B cell (primary cell): ENCODE data around the gene PRPF4. TPM values are rescaled to one million over a fixed set of nuclear protein-coding genes. Genes with fewer than 3 reads are reported as not detected.

Experiments
- ATAC-seq: fragments of 200-7000 bp; cut with Tn5 transposase; one replicate; pipeline ENCODE4 v1.10.0; 2021; ENCODE audit warnings: low read depth, mild to moderate bottlenecking, moderate number of reproducible peaks, moderate library complexity
- CTCF ChIA-PET: fragments of 350-600 bp; sonication (Branson Sonifier 250); formaldehyde crosslinking; loops from one replicate; lab custom pipeline; 2021; ENCODE audit warnings: antibody characterized with exemption, inconsistent platforms; lab: Charles Lee
- POLR2A ChIA-PET: fragments of 350-600 bp; sonication (Branson Sonifier 250); formaldehyde crosslinking; loops from one replicate; lab custom pipeline; 2021; ENCODE audit warnings: antibody characterized with exemption; lab: Charles Lee
- DNase-seq: peaks from one replicate; pipeline ENCODE4 v3.0.0; 2013
- H2AFZ ChIP-seq: 2 replicates; pipeline ENCODE4 v1.6.1; 2012; ENCODE audit warnings: mild to moderate bottlenecking, low read depth, low read length; ENCODE audit not compliant: insufficient read depth, poor library complexity, severe bottlenecking
- H3K27ac ChIP-seq, 2 donors: 1 replicate in 1 of 2; 2 replicates in 1 of 2; pipeline ENCODE4 v1.5.1; 2012 to 2013; ENCODE audit warnings: low read length in 2 of 2, mild to moderate bottlenecking in 2 of 2, moderate library complexity in 1 of 2
- H3K27me3 ChIP-seq, 4 experiments: fragments of 200-600 bp in 1 of 4; sonication (generic) in 1 of 4; replicated peaks in 1 of 4; 1 replicate in 2 of 4; 2 replicates in 2 of 4; pipeline versions ENCODE4 v1.6.1 to v1.7.0; 2013 to 2016; ENCODE audit warnings: low read length in 3 of 4, mild to moderate bottlenecking in 2 of 4, mixed read lengths in 1 of 4, moderate library complexity in 1 of 4; ENCODE audit not compliant: insufficient read depth in 4 of 4, control insufficient read depth in 3 of 4; ENCODE audit errors: control extremely low read depth in 1 of 4
- H3K36me3 ChIP-seq, 2 experiments: replicated peaks in 1 of 2; 1 replicate in 1 of 2; 2 replicates in 1 of 2; pipeline versions ENCODE4 v1.6.1 to v1.7.1; 2013; ENCODE audit warnings: low read length in 1 of 2; ENCODE audit not compliant: insufficient read depth in 2 of 2, control insufficient read depth in 1 of 2; ENCODE audit errors: control extremely low read depth in 1 of 2, extremely low read depth in 1 of 2
- H3K4me1 ChIP-seq, 2 donors: fragments of 200-600 bp in 1 of 2; sonication (generic) in 1 of 2; 1 replicate in 1 of 2; 2 replicates in 1 of 2; pipeline versions ENCODE4 v1.5.1 to v1.6.1; 2013 to 2017; ENCODE audit warnings: low read length in 2 of 2; ENCODE audit not compliant: control insufficient read depth in 2 of 2, insufficient read depth in 2 of 2
- H3K4me2 ChIP-seq: replicated peaks from 2 replicates; pipeline ENCODE3; 2012; ENCODE audit warnings: mild to moderate bottlenecking, low read depth, low read length; ENCODE audit not compliant: poor library complexity, severe bottlenecking
- H3K4me3 ChIP-seq, 5 experiments: fragments of 200-600 bp in 1 of 5; sonication (generic) in 1 of 5; 1 replicate in 3 of 5; 2 replicates in 2 of 5; pipeline versions ENCODE4 v1.5.1 to v1.7.0; 2011 to 2016; ENCODE audit warnings: low read length in 4 of 5, mild to moderate bottlenecking in 4 of 5, low read depth in 2 of 5, control low read depth in 1 of 5, moderate library complexity in 1 of 5; ENCODE audit not compliant: insufficient read depth in 1 of 5; ENCODE audit errors: control extremely low read depth in 1 of 5, extremely low read depth in 1 of 5
- H3K79me2 ChIP-seq: fragments of 200-600 bp; sonication (generic); one replicate; pipeline ENCODE4 v1.6.0; 2016; ENCODE audit warnings: low read length; ENCODE audit not compliant: control insufficient read depth, insufficient read depth
- H3K9ac ChIP-seq: fragments of 200-600 bp; sonication (generic); 2 replicates; pipeline ENCODE4 v1.6.1; 2017; ENCODE audit warnings: mild to moderate bottlenecking, low read length, moderate library complexity
- H3K9me3 ChIP-seq, 3 donors: one replicate each; pipeline versions ENCODE4 v1.6.1 to v1.7.1; 2013; ENCODE audit warnings: low read length in 2 of 3; ENCODE audit not compliant: control insufficient read depth in 2 of 3, insufficient read depth in 1 of 3; ENCODE audit errors: control extremely low read depth in 1 of 3
- H4K20me1 ChIP-seq: 2 replicates; pipeline ENCODE4 v1.6.0; 2012; ENCODE audit warnings: mild to moderate bottlenecking, low read length; ENCODE audit not compliant: insufficient read depth, control insufficient read depth, poor library complexity, severe bottlenecking
- H3K27ac Mint-ChIP-seq: one replicate; pipeline ENCODE4 v1.8.0; 2021; ENCODE audit warnings: mixed read lengths
- H3K27me3 Mint-ChIP-seq: one replicate; pipeline ENCODE4 v1.8.0; 2021; ENCODE audit warnings: mixed read lengths
- H3K4me1 Mint-ChIP-seq: one replicate; pipeline ENCODE4 v1.8.0; 2021; ENCODE audit warnings: mixed read lengths
- H3K4me3 Mint-ChIP-seq: one replicate; pipeline ENCODE4 v1.8.0; 2021; ENCODE audit warnings: mixed read lengths
- H3K9me3 Mint-ChIP-seq: one replicate; pipeline ENCODE4 v1.8.0; 2022; ENCODE audit warnings: mixed read lengths; ENCODE audit not compliant: insufficient read depth
- CTCF ChIP-seq: fragments of 200-600 bp; IDR thresholded peaks from one replicate; pipeline ENCODE4 v1.8.0; 2022; ENCODE audit warnings: antibody characterized with exemption, mild to moderate bottlenecking
- EZH2 ChIP-seq: IDR thresholded peaks from 2 replicates; pipeline ENCODE4 v1.6.1; 2012; ENCODE audit warnings: borderline replicate concordance, low read depth, mild to moderate bottlenecking, moderate library complexity, low read length; ENCODE audit not compliant: insufficient read depth, poor library complexity, severe bottlenecking
- WGBS: methylation state at CpG from one replicate; pipeline ENCODE4 v1.1.5; 2013; ENCODE audit warnings: missing lambda C conversion rate; ENCODE audit not compliant: insufficient coverage; 5-methylcytosine and 5-hydroxymethylcytosine counted together
- intact Hi-C: fragments of 100-400 bp; cut with micrococcal nuclease; formaldehyde crosslinking; loops from one replicate; pipeline ENCODE4 v1.10.0; 2022
- polyA plus RNA-seq: library from polyadenylated mRNA; depleted of rRNA; stranded (reverse); fragments of >200 nt; gene quantifications from 2 replicates; pipeline ENCODE4 v1.2.3, GENCODE V29; 2012
- total RNA-seq, 2 donors: library from RNA; stranded (reverse); fragments of 120-200 nt in 1 of 2; gene quantifications; 1 replicate in 1 of 2; 2 replicates in 1 of 2; pipeline versions ENCODE4 v1.2.3 to v1.2.4, GENCODE V29; 2013 to 2022

The PRPF4 gene
- total and polyA plus RNA-seq, 2 donors (not counting 1 experiment from before 2014, with no cell fraction given), result 11.4 to 30.8 TPM

GRCh38 chr9:113238859-113239232, 36.6 kb upstream of the PRPF4 start:
- Mint-ChIP-seq H3K9me3 (no peaks in the 10 kb centered on the region), H3K4me3 (no peak overlapping the region), H3K4me1 (peaks cover 9% of the 10 kb centered on the region), H3K27ac (no peak overlapping the region), H3K27me3 (no peaks in the 10 kb centered on the region)
- H3K4me1 ChIP-seq, result no peaks in the 10 kb centered on the region
- ChIA-PET CTCF (no interaction called here), POLR2A (no interaction called here)
- no peak overlapping the region for H3K4me3 ChIP-seq
- intact Hi-C loops, result no loop called here
- no peaks in the 10 kb centered on the region for H3K36me3 ChIP-seq
- H3K79me2 ChIP-seq, result no peaks in the 10 kb centered on the region
- H3K9ac ChIP-seq, result no peak overlapping the region
- no peaks in the 10 kb centered on the region for H3K27me3 ChIP-seq
- no peaks in the 10 kb centered on the region for H3K9me3 ChIP-seq
- H2AFZ ChIP-seq, result no peak overlapping the region
- no peak overlapping the region for H3K27ac ChIP-seq
- TF ChIP-seq EZH2, result no peak
- no peak for TF ChIP-seq CTCF
- ATAC-seq (no peak), DNase-seq (no peak)
- H4K20me1 ChIP-seq, result no peaks in the 10 kb centered on the region
- no peak overlapping the region for H3K4me2 ChIP-seq
- 84% methylated on average over 3 of the region's 4 CpGs for WGBS

DNA sequence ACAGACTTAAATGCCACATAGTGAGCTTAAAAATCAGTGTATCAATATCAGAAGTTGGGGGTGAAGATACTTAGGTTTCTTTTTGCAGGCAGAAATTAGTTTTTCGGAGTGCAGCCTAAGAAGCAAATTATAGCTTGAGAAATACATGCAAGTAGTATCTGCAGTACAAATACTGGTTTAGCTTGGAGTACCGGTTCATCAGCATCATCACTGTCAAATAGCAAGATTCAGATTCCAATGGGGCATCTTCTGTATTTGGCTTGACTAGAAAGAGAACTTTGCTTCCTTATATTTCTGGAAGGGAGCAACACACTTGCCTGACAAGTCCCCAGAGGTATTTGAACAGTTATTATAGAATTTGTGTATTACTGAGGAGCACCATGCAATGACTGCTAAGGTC, 34.3 kb upstream of the PRPF4 start:
- H3K27me3 ChIP-seq, result no peaks in the 10 kb centered on the region
- H3K4me1 ChIP-seq, result no peaks in the 10 kb centered on the region

More for the DNA sequence above, 34.3 kb upstream of the PRPF4 start:
- no peak for TF ChIP-seq EZH2
- no peak for TF ChIP-seq CTCF
- CTCF ChIA-PET, result no interaction called here
- Histone ChIP-seq H4K20me1 (no peaks in the 10 kb centered on the region), H3K9ac (no peak overlapping the region), H3K79me2 (no peaks in the 10 kb centered on the region), H2AFZ (no peak overlapping the region), H3K9me3 (no peaks in the 10 kb centered on the region), H3K27ac (no peak overlapping the region), H3K36me3 (no peaks in the 10 kb centered on the region), H3K4me3 (no peak overlapping the region), H3K4me2 (no peak overlapping the region)
- 100% methylated on average over 1 of the region's 2 CpGs for WGBS
- DNase-seq (no peak), ATAC-seq (no peak)
- H3K27ac Mint-ChIP-seq, result no peak overlapping the region
- no peaks in the 10 kb centered on the region for H3K4me1 Mint-ChIP-seq
- H3K4me3 Mint-ChIP-seq, result no peak overlapping the region
- no peaks in the 10 kb centered on the region for H3K9me3 Mint-ChIP-seq
- POLR2A ChIA-PET, result no interaction called here
- no peaks in the 10 kb centered on the region for H3K27me3 Mint-ChIP-seq
- intact Hi-C loops, result no loop called here
